Nephron progenitor cell (in vitro differentiated cells): ENCODE data around the gene TNFRSF4.

Experiments used
- DNase-seq: peaks from one replicate; pipeline ENCODE4 v3.0.0; 2021
- H3K27ac Mint-ChIP-seq: 2 replicates; pipeline ENCODE4 v1.8.0; 2021; ENCODE audit warnings: mild to moderate bottlenecking, moderate library complexity, mixed read lengths
- H3K27me3 Mint-ChIP-seq: 2 replicates; pipeline ENCODE4 v1.8.0; 2021; ENCODE audit warnings: mild to moderate bottlenecking, low read depth, mixed read lengths; ENCODE audit not compliant: poor library complexity
- H3K36me3 Mint-ChIP-seq: 2 replicates; pipeline ENCODE4 v1.8.0; 2021; ENCODE audit warnings: low read depth, mixed read lengths
- H3K4me1 Mint-ChIP-seq: 2 replicates; pipeline ENCODE4 v1.8.0; 2021; ENCODE audit warnings: mixed read lengths
- H3K4me3 Mint-ChIP-seq: 2 replicates; pipeline ENCODE4 v1.8.0; 2021; ENCODE audit warnings: mild to moderate bottlenecking, moderate library complexity, mixed read lengths
- H3K9me3 Mint-ChIP-seq: 2 replicates; pipeline ENCODE4 v1.8.0; 2021; ENCODE audit warnings: mild to moderate bottlenecking, moderate library complexity, mixed read lengths
- CTCF ChIP-seq: fragments of 200-600 bp; sonication (generic); IDR thresholded peaks from 2 replicates; pipeline ENCODE4 v1.5.0; 2021; ENCODE audit warnings: antibody characterized with exemption

TNFRSF4 gene

GRCh38 chr1:1228187-1228586 is 14.2 kb upstream of the TNFRSF4 start:
- TF ChIP-seq CTCF: no peak
- Mint-ChIP-seq H3K36me3 (peaks cover 24% of the 10 kb centered on the region), H3K27ac (no peak overlapping the region), H3K27me3 (peaks cover 5% of the 10 kb centered on the region), H3K4me1 (peaks cover 18% of the 10 kb centered on the region), H3K4me3 (no peak overlapping the region), H3K9me3 (no peaks in the 10 kb centered on the region)
- no peak for DNase-seq

GRCh38 chr1:1227386-1227785 is 13.4 kb upstream of the TNFRSF4 start:
- peaks cover 18% of the 10 kb centered on the region for H3K4me1 Mint-ChIP-seq
- no peak overlapping the region for H3K4me3 Mint-ChIP-seq
- no peak for TF ChIP-seq CTCF
- peaks cover 5% of the 10 kb centered on the region for H3K27me3 Mint-ChIP-seq
- H3K9me3 Mint-ChIP-seq: no peaks in the 10 kb centered on the region
- H3K36me3 Mint-ChIP-seq: peaks cover 30% of the 10 kb centered on the region
- DNase-seq: no peak
- H3K27ac Mint-ChIP-seq: no peak overlapping the region

DNA sequence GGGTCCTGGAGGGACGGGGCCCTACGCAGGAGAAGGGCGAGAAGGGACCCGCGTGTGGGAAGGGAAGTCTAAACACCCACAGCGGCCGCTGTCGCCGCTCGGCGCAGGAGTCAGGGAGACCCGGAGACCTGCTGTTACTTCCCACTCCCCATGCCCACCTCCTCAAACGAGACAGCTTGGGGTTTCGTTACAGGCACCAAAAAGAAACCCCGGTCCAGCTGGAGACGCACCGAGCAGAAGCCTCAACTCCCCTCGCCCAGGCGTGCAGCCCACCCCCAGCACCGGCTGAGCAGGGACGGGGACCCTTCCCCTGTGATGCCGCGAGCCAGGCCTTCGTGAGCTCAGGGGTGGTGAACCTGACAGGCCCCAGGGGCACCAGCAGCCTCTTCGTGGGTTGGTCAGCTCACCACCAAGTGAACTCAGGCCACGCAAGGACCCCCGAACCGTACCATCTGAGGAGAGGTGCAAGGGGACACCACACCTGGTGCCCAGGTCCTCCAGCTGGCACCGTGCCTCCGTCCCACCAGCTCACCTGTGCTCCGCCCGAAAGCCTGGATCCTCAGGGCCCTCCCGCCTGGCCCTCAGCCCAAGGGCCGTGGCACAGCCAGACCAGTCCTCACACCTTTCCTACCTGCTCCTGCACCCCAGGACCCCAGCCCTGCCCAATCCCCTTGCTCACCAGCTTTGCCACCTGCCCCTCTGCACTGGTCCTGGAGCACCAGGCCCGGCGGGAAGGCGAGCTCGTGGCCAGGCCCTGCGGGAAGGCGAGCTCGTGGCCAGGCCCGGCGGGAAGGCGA is 12.8 kb upstream of the TNFRSF4 start:
- Mint-ChIP-seq H3K36me3 (peaks cover 30% of the 10 kb centered on the region), H3K4me3 (no peak overlapping the region), H3K9me3 (no peaks in the 10 kb centered on the region), H3K4me1 (peaks cover 18% of the 10 kb centered on the region), H3K27me3 (peaks cover 5% of the 10 kb centered on the region), H3K27ac (no peak overlapping the region)
- DNase-seq: no peak
- no peak for TF ChIP-seq CTCF

DNA sequence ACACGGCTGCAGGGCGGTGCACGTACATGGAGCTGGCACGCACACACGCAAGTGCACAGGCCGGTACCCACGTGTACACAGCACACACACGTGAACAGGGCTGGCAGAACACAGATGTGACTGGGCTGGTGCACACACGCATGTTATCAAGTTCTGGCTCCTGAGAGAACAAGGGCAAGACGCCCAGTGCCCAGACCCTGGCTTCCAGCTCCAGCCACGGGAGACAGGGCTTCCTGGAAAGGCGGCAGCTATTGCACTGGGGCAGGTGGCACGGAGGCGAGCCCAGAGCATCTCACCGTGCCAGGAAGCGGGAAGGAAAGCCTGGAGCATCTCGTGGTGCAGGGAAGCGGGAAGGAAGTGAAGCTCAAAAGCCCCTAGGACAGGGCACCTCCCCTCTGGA is 12.0 kb upstream of the TNFRSF4 start:
- TF ChIP-seq CTCF: no peak
- peaks cover 15% of the 10 kb centered on the region for H3K4me1 Mint-ChIP-seq
- no peak for DNase-seq
- H3K27me3 Mint-ChIP-seq: peaks cover 5% of the 10 kb centered on the region
- no peak overlapping the region for H3K4me3 Mint-ChIP-seq
- no peaks in the 10 kb centered on the region for H3K9me3 Mint-ChIP-seq
- H3K36me3 Mint-ChIP-seq: peaks cover 30% of the 10 kb centered on the region
- H3K27ac Mint-ChIP-seq: peak overlapping the region; percentile 79

- no peak for DNase-seq
- H3K9me3 Mint-ChIP-seq: no peaks in the 10 kb centered on the region
- H3K4me3 Mint-ChIP-seq: no peak overlapping the region
- peaks cover 5% of the 10 kb centered on the region for H3K27me3 Mint-ChIP-seq
- H3K36me3 Mint-ChIP-seq: peaks cover 30% of the 10 kb centered on the region
- H3K4me1 Mint-ChIP-seq: peaks cover 9% of the 10 kb centered on the region
- no peak for TF ChIP-seq CTCF
- no peak overlapping the region for H3K27ac Mint-ChIP-seq
These were observed 11.4 kb upstream of the TNFRSF4 start for GRCh38 chr1:1225238-1225845.

DNA sequence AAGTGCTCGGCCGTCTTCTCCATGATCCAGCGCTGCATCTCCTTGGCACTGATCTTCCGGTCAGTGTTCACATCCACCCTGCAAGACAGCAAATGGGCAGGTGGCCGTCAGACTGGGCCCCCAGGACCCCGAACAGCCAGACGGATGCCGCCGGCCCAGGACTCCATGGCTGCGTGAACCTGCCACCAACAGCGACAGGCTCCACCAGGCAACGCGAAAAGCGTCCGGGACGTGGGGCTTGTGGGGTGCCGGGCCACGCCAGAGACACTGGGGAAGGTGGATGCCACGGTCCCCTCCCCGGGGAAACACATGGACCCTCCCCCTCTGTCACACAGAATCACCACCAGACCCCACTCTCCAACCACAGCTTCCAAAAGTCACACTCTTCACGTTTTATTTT is 9.9 kb upstream of the TNFRSF4 start:
- TF ChIP-seq CTCF: no peak
- Mint-ChIP-seq H3K4me1 (no peaks in the 10 kb centered on the region), H3K9me3 (no peaks in the 10 kb centered on the region), H3K27me3 (peaks cover 2% of the 10 kb centered on the region), H3K27ac (no peak overlapping the region), H3K36me3 (peaks cover 23% of the 10 kb centered on the region), H3K4me3 (no peak overlapping the region)
- no peak for DNase-seq
